Ectodermal cell (in vitro differentiated cells): Measurements from ENCODE around the gene EFCAB11.

Experiments
- H3K27ac ChIP-seq: 2 replicates; pipeline ENCODE4 v1.7.0; 2013; ENCODE audit warnings: mild to moderate bottlenecking, low read depth, low read length; ENCODE audit not compliant: insufficient read depth, poor library complexity, severe bottlenecking
- H3K27me3 ChIP-seq: 2 replicates; pipeline ENCODE4 v1.7.0; 2013; ENCODE audit warnings: mild to moderate bottlenecking, low read length; ENCODE audit not compliant: insufficient read depth, control insufficient read depth, poor library complexity, severe bottlenecking
- H3K36me3 ChIP-seq: one replicate; pipeline ENCODE4 v1.7.0; 2013; ENCODE audit warnings: low read length; ENCODE audit not compliant: control insufficient read depth, insufficient read depth
- H3K4me1 ChIP-seq: one replicate; pipeline ENCODE4 v1.7.0; 2013; ENCODE audit warnings: low read length; ENCODE audit not compliant: control insufficient read depth, insufficient read depth
- H3K4me3 ChIP-seq: 2 replicates; pipeline ENCODE4 v1.7.0; 2013; ENCODE audit warnings: low read depth, low read length, control low read depth; ENCODE audit not compliant: insufficient read depth
- H3K9me3 ChIP-seq: 2 replicates; pipeline ENCODE4 v1.7.0; 2013; ENCODE audit warnings: mild to moderate bottlenecking, low read length, moderate library complexity; ENCODE audit not compliant: control insufficient read depth
- WGBS, 2 experiments: methylation state at CpG; one replicate each; pipeline ENCODE4 v1.1.7; 2013; ENCODE audit warnings: missing lambda C conversion rate in 2 of 2; 5-methylcytosine and 5-hydroxymethylcytosine counted together

The EFCAB11 gene

GRCh38 chr14:89912221-89912620, 42.3 kb downstream of the EFCAB11 start:
- Histone ChIP-seq H3K4me3 (no peak overlapping the region), H3K27ac (peak overlapping the region; percentile 57)
- WGBS, 2 experiments, result 72 to 88% methylated on average over 2 of the region's 2 CpGs

GRCh38 chr14:89911010-89911919, 43.3 kb downstream of the EFCAB11 start:
- H3K9me3 ChIP-seq, result no peaks in the 10 kb centered on the region
- 14% methylated on average over 11 of the region's 11 CpGs for WGBS, 2 experiments
- H3K4me3 ChIP-seq, result no peak overlapping the region
- no peaks in the 10 kb centered on the region for H3K27me3 ChIP-seq
- no peaks in the 10 kb centered on the region for H3K36me3 ChIP-seq
- H3K4me1 ChIP-seq, result peaks cover 12% of the 10 kb centered on the region
- peak overlapping the region; percentile 81 for H3K27ac ChIP-seq

More at GRCh38 chr14:89912221-89912620, 42.3 kb downstream of the EFCAB11 start:
- Histone ChIP-seq H3K9me3 (no peaks in the 10 kb centered on the region), H3K36me3 (no peaks in the 10 kb centered on the region), H3K27me3 (no peaks in the 10 kb centered on the region), H3K4me1 (peaks cover 12% of the 10 kb centered on the region)

DNA sequence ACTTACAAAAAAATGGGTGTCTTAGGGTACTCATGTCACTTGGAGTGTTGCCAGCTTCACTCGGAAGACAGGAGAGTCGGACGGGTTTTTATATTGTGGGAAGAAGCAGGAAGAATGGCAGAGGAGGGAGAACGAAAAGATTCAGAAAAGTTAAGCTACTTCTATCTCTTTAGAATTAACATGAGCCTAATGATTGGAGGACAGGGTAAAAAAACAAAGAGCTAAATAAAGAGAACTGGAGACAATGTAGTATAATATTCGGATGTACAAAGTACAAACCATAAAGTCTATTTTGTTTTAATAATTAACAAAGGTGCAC, 43.9 kb downstream of the EFCAB11 start:
- Histone ChIP-seq H3K27me3 (no peaks in the 10 kb centered on the region), H3K36me3 (no peaks in the 10 kb centered on the region), H3K9me3 (no peaks in the 10 kb centered on the region), H3K27ac (no peak overlapping the region), H3K4me3 (no peak overlapping the region), H3K4me1 (peaks cover 12% of the 10 kb centered on the region)
- WGBS, 2 experiments, result 87 to 90% methylated on average over 4 of the region's 5 CpGs

- Histone ChIP-seq H3K36me3 (no peaks in the 10 kb centered on the region), H3K27me3 (no peaks in the 10 kb centered on the region), H3K27ac (no peak overlapping the region), H3K4me3 (no peak overlapping the region), H3K9me3 (no peaks in the 10 kb centered on the region), H3K4me1 (peaks cover 12% of the 10 kb centered on the region)
- 94 to 95% methylated on average over 9 of the region's 9 CpGs for WGBS, 2 experiments
These were observed 44.9 kb downstream of the EFCAB11 start for GRCh38 chr14:89909586-89909985.

- no peak overlapping the region for H3K4me3 ChIP-seq
- H3K9me3 ChIP-seq, result no peaks in the 10 kb centered on the region
- peaks cover 12% of the 10 kb centered on the region for H3K4me1 ChIP-seq
- no peak overlapping the region for H3K27ac ChIP-seq
- H3K27me3 ChIP-seq, result no peaks in the 10 kb centered on the region
- 89 to 91% methylated on average over 9 of the region's 9 CpGs for WGBS, 2 experiments
- no peaks in the 10 kb centered on the region for H3K36me3 ChIP-seq
These were observed 45.6 kb downstream of the EFCAB11 start for GRCh38 chr14:89908712-89909450.

- Histone ChIP-seq H3K36me3 (no peaks in the 10 kb centered on the region), H3K4me1 (peaks cover 12% of the 10 kb centered on the region), H3K27me3 (no peaks in the 10 kb centered on the region), H3K27ac (no peak overlapping the region), H3K4me3 (no peak overlapping the region), H3K9me3 (no peaks in the 10 kb centered on the region)
- 76 to 81% methylated on average over 4 of the region's 4 CpGs for WGBS, 2 experiments
These were observed 46.9 kb downstream of the EFCAB11 start for GRCh38 chr14:89907655-89908054.

GRCh38 chr14:89906000-89906399, 48.5 kb downstream of the EFCAB11 start:
- no peaks in the 10 kb centered on the region for H3K36me3 ChIP-seq
- H3K9me3 ChIP-seq, result no peaks in the 10 kb centered on the region
- H3K4me1 ChIP-seq, result peaks cover 2% of the 10 kb centered on the region
- no peak overlapping the region for H3K4me3 ChIP-seq
- H3K27me3 ChIP-seq, result no peaks in the 10 kb centered on the region
- no peak overlapping the region for H3K27ac ChIP-seq

DNA sequence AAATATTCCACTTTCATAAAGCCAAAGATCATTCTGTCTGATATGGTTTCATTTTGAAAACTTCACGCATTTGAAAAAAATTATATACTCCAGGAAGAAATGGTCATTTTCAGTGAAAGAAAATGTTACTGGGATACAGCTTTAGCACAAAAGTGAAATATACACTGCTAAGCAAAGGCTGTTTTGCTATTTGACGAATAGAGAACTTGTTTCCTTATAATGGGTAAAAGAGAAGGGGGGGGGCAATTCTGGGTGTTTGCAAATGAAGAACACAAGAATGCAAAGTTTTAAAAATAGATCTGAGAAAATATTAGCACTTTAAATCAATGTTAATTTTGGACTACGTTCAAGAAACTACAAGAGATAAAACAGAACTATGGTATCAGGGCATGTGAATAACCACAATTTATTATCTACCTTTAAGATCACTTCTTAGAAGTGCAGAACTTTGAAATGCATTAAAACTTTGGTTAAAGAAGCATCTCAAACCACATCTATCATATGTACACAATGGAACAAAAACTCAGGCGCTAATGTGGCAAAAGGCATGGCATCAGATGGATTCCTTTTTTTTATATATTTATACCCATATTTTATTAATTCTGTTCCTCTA, 51.1 kb downstream of the EFCAB11 start:
- WGBS, 2 experiments, result 75 to 95% methylated on average over 1 to 4 of the region's 4 CpGs
- no peak overlapping the region for H3K4me3 ChIP-seq

GRCh38 chr14:89902881-89903280, 51.6 kb downstream of the EFCAB11 start:
- no peak overlapping the region for H3K4me3 ChIP-seq
- no peaks in the 10 kb centered on the region for H3K27me3 ChIP-seq
- no peaks in the 10 kb centered on the region for H3K4me1 ChIP-seq
- H3K9me3 ChIP-seq, result no peaks in the 10 kb centered on the region
- H3K27ac ChIP-seq, result no peak overlapping the region
- no peaks in the 10 kb centered on the region for H3K36me3 ChIP-seq
- WGBS, 2 experiments, result 95 to 100% methylated on average over 2 to 4 of the region's 4 CpGs

More for the DNA sequence above, 51.1 kb downstream of the EFCAB11 start:
- Histone ChIP-seq H3K4me1 (no peaks in the 10 kb centered on the region), H3K27me3 (no peaks in the 10 kb centered on the region), H3K36me3 (no peaks in the 10 kb centered on the region), H3K9me3 (no peaks in the 10 kb centered on the region), H3K27ac (no peak overlapping the region)

DNA sequence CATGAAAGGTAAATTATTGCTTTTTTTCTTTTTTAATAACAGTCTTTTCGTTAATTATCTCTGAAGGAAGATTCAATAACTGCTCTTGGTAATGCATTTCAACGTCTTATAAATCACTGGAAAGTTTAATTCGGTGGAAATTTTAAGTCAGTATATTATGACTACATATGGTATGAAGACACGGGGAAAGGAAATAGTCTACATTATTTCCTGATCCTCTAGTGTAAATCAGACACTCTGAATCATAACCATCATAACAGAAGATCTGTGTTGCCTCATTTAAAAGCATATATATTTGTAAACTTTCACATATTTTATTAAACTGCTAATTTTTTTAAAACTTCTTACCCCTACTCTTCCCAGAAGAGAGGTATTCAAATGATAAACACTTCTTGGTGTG, 53.7 kb downstream of the EFCAB11 start:
- H3K9me3 ChIP-seq, result no peaks in the 10 kb centered on the region
- 90 to 98% methylated on average over 3 of the region's 4 CpGs for WGBS, 2 experiments
- H3K36me3 ChIP-seq, result no peaks in the 10 kb centered on the region
- H3K27ac ChIP-seq, result no peak overlapping the region
- no peaks in the 10 kb centered on the region for H3K4me1 ChIP-seq
- H3K4me3 ChIP-seq, result no peak overlapping the region
- no peaks in the 10 kb centered on the region for H3K27me3 ChIP-seq
